Esophagus muscularis mucosa (tissue), 4 donors: ENCODE results near the gene STAT6. TPM values are rescaled to one million over a fixed set of nuclear protein-coding genes. Genes with fewer than 3 reads are reported as not detected.
A peak's percentile ranks its signal among the peaks of the same experiment; 100 is the strongest.

Source experiments
- DNase-seq: peaks from one replicate; pipeline ENCODE4 v3.0.0-alpha.2; 2017; ENCODE audit errors: extremely low spot score
- H3K27ac ChIP-seq, 4 donors: fragments of 200-600 bp; sonication (generic); replicated peaks in 1 of 4; 1 replicate in 3 of 4; 2 replicates in 1 of 4; pipeline ENCODE4 v1.5.1; 2016 to 2019; ENCODE audit warnings: mild to moderate bottlenecking in 1 of 4
- H3K27me3 ChIP-seq, 4 donors: fragments of 200-600 bp; sonication (generic); one replicate each; pipeline versions ENCODE4 v1.5.1 to v1.6.0; 2016 to 2019
- H3K36me3 ChIP-seq, 4 donors: fragments of 200-600 bp; sonication (generic); one replicate each; pipeline ENCODE4 v1.5.1; 2016 to 2019
- H3K4me1 ChIP-seq, 4 donors: fragments of 200-600 bp; sonication (generic); one replicate each; pipeline ENCODE4 v1.5.1; 2016 to 2019
- H3K4me3 ChIP-seq, 4 donors: fragments of 200-600 bp; sonication (generic); 1 replicate in 2 of 4; 2 replicates in 2 of 4; pipeline ENCODE4 v1.5.1; 2016 to 2019; ENCODE audit warnings: mild to moderate bottlenecking in 4 of 4, moderate library complexity in 1 of 4
- H3K9me3 ChIP-seq, 4 donors: fragments of 200-600 bp; sonication (generic); 1 replicate in 3 of 4; 2 replicates in 1 of 4; pipeline ENCODE4 v1.5.1; 2016 to 2019
- EP300 ChIP-seq: sonication (generic); formaldehyde crosslinking; IDR thresholded peaks from one replicate; pipeline ENCODE4 v1.6.1; 2017; ENCODE audit warnings: antibody characterized with exemption
- POLR2A ChIP-seq: fragments of 450-650 bp; IDR thresholded peaks from one replicate; pipeline ENCODE4 v1.6.1; 2017; ENCODE audit warnings: antibody characterized with exemption, moderate library complexity, mild to moderate bottlenecking, low read depth
- POLR2AphosphoS5 ChIP-seq, 2 donors: sonication (generic); formaldehyde crosslinking; IDR thresholded peaks; one replicate each; pipeline ENCODE4 v1.6.1; 2017; ENCODE audit warnings: antibody characterized with exemption in 2 of 2
- WGBS: methylation state at CpG from one replicate; pipeline ENCODE4 v1.1.5; 2018; 5-methylcytosine and 5-hydroxymethylcytosine counted together
- intact Hi-C: fragments of 100-400 bp; cut with DNase I; formaldehyde crosslinking; loops from one replicate; pipeline ENCODE4 v1.15.1; 2023
- total RNA-seq, 4 donors: library from RNA; depleted of rRNA; stranded (reverse); fragments of >200 nt; gene quantifications; one replicate each; pipeline versions ENCODE4 v1.1.0 to v1.2.1, GENCODE V29; 2016
- TF ChIP-seq, protein P1 (sequence below), 3 experiments: fragments of 200-600 bp in 2 of 3; fragments of 450-650 bp in 1 of 3; sonication (generic) in 2 of 3; IDR thresholded peaks; one replicate each; pipeline ENCODE4 v1.5.1; 2017 to 2019; ENCODE audit warnings: antibody characterized with exemption in 3 of 3, mild to moderate bottlenecking in 2 of 3, moderate library complexity in 1 of 3

Gene STAT6
- total RNA-seq, 4 donors from 2014 or later, result 111 to 168 (median 157) TPM

DNA sequence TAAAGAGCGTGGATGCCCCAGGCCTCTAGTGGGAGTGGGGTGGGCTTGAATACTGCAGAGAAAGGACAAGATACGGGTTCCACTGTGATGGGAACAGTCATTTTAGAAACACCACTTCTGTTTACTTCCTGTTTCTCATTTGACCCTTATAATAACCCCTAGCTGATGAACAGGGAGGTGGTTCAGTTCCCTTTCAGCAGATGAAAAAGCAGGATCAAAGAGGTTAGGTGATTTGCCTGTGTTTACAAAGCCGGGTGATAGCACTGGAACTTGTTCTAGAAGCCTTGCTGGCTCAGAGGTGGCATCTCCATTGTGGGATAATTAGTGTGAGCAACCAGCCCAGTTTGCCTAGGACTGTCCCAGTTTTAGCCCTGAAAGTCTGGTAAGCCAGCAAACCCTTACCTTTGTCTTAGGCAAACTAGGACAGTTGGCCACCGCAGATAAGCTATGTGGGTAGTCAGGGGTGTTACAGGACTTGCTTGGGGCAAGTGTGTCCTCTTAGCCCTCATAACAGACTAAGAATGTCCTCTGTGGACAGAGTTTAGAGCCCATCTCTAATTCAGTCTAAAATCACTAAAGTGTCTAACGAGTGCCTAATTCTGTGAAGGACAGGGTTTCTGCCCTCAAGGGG lies 43.8 kb upstream of the STAT6 start:
- 79% methylated on average over 4 of the region's 5 CpGs for WGBS
- Histone ChIP-seq H3K4me1 (peaks cover 38 to 75% (median 70%) of the 10 kb centered on the region in 4 donors), H3K27me3 (no peaks in the 10 kb centered on the region), H3K9me3 (no peaks in the 10 kb centered on the region), H3K4me3 (no peak overlapping the region), H3K27ac (peak overlapping the region in 2 of 4 donors; percentile 12 to 13), H3K36me3 (peaks cover 20 to 66% (median 58%) of the 10 kb centered on the region in 4 donors)
- no peak for DNase-seq
- no peak for TF ChIP-seq POLR2AphosphoS5 (IDR thresholded peaks at IDR 0.05)
- TF ChIP-seq, protein P1, sequence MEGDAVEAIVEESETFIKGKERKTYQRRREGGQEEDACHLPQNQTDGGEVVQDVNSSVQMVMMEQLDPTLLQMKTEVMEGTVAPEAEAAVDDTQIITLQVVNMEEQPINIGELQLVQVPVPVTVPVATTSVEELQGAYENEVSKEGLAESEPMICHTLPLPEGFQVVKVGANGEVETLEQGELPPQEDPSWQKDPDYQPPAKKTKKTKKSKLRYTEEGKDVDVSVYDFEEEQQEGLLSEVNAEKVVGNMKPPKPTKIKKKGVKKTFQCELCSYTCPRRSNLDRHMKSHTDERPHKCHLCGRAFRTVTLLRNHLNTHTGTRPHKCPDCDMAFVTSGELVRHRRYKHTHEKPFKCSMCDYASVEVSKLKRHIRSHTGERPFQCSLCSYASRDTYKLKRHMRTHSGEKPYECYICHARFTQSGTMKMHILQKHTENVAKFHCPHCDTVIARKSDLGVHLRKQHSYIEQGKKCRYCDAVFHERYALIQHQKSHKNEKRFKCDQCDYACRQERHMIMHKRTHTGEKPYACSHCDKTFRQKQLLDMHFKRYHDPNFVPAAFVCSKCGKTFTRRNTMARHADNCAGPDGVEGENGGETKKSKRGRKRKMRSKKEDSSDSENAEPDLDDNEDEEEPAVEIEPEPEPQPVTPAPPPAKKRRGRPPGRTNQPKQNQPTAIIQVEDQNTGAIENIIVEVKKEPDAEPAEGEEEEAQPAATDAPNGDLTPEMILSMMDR (IDR thresholded peaks at IDR 0.05), result no peak
- no peak for TF ChIP-seq POLR2A
- TF ChIP-seq EP300, result no peak
- intact Hi-C loops, result no loop called here

DNA sequence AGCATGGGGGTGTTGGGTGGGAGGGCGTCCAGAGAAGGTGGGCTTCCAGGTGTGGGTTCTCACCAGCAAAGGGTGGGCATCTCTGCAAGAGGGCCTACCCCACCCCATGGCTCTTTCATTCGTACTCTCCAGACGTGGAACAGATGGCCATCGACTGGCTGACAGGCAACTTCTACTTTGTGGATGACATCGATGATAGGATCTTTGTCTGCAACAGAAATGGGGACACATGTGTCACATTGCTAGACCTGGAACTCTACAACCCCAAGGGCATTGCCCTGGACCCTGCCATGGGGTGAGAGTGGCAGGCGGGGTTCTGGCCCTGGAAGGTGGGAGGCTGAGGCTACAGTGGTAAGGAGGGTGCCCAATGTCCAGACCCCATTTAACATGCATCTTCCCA lies 42.9 kb upstream of the STAT6 start:
- 92% methylated on average over 2 of the region's 6 CpGs for WGBS
- Histone ChIP-seq H3K27ac (peak overlapping the region in 3 of 4 donors; percentile 34 to 89 (median 80)), H3K4me1 (peaks cover 46 to 79% (median 73%) of the 10 kb centered on the region in 4 donors), H3K36me3 (peaks cover 17 to 58% (median 49%) of the 10 kb centered on the region in 4 donors), H3K4me3 (no peak overlapping the region), H3K9me3 (no peaks in the 10 kb centered on the region), H3K27me3 (no peaks in the 10 kb centered on the region)
- no peak for DNase-seq
- intact Hi-C loops, result no loop called here
- TF ChIP-seq EP300 (no peak), POLR2AphosphoS5 (IDR thresholded peaks at IDR 0.05) (no peak)
- TF ChIP-seq, protein P1 (IDR thresholded peaks at IDR 0.05), result no peak

DNA sequence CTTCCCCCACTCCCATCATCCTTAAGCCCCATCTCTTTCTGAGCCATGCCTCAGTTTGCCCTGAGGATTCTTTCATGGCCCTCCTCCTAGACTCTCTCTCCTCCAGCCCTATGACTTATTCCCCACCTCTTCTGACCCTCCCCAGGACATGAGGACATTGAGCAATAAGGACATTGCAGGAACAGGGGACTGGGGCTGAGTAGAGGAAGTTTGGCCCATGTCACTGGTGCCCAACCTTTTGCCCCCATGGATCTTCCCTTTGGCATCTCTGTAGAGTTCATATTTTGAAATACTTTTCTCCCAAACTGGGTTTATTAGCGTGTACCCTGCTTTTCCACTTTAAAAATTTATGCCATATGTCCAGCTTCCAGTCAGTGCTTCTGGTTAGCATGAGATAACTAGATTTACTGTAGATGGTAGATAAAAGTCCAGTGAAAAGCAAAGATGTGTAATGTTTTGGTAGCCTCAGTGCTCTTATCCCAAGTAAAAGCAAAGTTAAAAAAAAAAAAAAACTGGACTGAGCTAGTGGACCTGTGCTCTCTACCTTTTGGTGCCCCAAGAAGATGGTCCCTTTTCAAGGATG lies 42.3 kb upstream of the STAT6 start:
- H3K27ac ChIP-seq, result peak overlapping the region; percentile 79 to 89 (median 82)
- 75% methylated on average over 1 of the region's 1 CpG for WGBS
- no peaks in the 10 kb centered on the region for H3K9me3 ChIP-seq
- no peaks in the 10 kb centered on the region for H3K27me3 ChIP-seq
- peaks cover 17 to 52% (median 45%) of the 10 kb centered on the region in 4 donors for H3K36me3 ChIP-seq
- no peak for DNase-seq
- intact Hi-C loops, result no loop called here
- no peak overlapping the region for H3K4me3 ChIP-seq
- TF ChIP-seq, protein P1 (IDR thresholded peaks at IDR 0.05), result no peak
- TF ChIP-seq EP300 (no peak), POLR2AphosphoS5 (IDR thresholded peaks at IDR 0.05) (no peak), POLR2A (no peak)
- H3K4me1 ChIP-seq, result peaks cover 49 to 79% (median 73%) of the 10 kb centered on the region in 4 donors

DNA sequence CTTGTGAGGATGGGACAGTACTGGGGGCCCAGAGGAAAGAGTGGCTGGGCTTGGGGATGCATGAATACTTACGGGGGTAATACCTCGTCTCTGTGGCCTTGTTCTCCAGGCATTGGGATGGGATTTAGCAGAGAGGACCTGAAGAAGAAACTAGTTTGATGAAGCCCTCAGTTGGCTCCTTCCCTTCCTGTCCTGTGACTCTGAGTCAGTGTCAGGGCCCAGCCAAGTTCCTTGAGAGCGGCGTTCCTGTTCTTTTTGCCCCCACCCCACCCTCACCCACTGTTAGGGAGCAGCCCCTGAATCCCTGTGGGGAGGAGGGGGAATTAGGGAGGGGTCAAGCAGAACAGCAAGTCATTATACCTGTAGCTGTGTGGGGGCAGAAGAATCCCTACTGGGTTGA lies 41.5 kb upstream of the STAT6 start:
- peaks cover 17 to 45% (median 38%) of the 10 kb centered on the region in 4 donors for H3K36me3 ChIP-seq

More for the DNA sequence above, 41.5 kb upstream of the STAT6 start:
- Histone ChIP-seq H3K27ac (peak overlapping the region; percentile 79 to 89 (median 82)), H3K27me3 (no peaks in the 10 kb centered on the region), H3K4me3 (no peak overlapping the region), H3K9me3 (no peaks in the 10 kb centered on the region), H3K4me1 (peaks cover 54 to 79% (median 76%) of the 10 kb centered on the region in 4 donors)
- WGBS, result 50% methylated on average over 4 of the region's 4 CpGs
- no peak for TF ChIP-seq EP300
- peak; percentile 27 to 36 for TF ChIP-seq POLR2AphosphoS5 (IDR thresholded peaks at IDR 0.05)
- intact Hi-C loops, result no loop called here
- DNase-seq, result no peak
